IPS DF 4.7 (cell line): Measurements from ENCODE around the gene SH2D7.
"Not testable (repeated sequence)": the region's sequence is repeated elsewhere in the genome, so short reads cannot be mapped to it uniquely, and the experiment has no call there.

Experiments used
- DNase-seq: peaks from one replicate; pipeline ENCODE4 v3.0.0-alpha.2; 2013; ENCODE audit warnings: low spot score; ENCODE audit errors: extremely low read depth

The SH2D7 gene

DNA sequence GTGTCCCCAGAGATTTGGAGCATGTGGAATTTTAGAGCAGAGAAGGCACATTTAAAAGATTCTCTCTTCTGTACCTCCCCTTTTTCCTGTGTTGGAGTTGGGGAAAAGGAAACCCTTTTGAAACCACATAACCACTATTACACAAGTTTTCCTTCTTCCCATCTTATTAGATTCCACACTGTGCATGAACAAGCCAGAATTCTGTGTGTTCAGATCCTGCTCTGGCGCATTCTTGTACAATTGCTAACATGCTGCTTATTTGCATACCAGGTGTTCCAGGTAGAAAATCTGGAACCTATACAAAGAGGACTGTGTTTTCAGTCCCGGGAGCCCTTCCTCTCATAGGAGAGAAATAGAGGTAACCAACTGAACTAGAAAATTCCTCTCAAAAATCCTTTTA is 41.4 kb downstream of the SH2D7 start:
- DNase-seq: no peak

DNA sequence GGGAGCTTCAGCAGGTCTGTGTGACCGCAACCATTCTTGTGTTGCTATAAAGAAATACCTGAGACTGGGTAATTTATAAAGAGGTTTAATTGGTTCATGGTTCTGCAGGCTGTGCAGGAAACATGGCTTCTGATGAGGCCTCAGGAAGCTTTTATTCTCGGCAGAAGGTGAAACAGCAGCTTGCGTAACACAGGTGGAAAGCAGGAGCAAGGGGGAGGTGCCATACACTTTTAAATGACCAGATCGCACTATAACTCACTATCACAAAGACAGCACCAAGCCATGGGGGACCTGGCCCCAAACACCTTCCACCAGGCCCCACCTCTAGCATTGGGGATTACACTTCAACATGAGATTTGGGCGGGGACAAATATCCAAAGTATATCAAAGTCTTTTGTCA is 47.2 kb downstream of the SH2D7 start:
- no peak for DNase-seq

DNA sequence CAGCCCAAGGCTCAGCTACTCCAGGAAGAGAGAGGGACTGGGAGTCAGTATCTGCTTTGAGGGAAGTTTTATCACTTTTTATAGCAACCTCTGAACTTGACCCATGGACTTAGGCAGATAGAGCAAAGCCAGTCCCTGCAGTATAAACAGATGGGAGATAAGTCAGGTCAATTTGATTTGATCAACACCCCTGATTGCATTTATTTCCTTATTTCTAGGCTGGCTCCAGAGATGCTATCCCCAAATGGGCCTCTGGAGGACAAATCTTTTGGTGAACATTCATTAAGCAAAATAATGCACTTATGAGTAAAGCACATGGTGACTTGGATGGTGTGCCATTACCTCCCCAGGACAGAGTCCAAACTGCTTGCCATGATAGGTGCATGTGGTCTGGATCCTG is 47.9 kb downstream of the SH2D7 start:
- no peak for DNase-seq

DNA sequence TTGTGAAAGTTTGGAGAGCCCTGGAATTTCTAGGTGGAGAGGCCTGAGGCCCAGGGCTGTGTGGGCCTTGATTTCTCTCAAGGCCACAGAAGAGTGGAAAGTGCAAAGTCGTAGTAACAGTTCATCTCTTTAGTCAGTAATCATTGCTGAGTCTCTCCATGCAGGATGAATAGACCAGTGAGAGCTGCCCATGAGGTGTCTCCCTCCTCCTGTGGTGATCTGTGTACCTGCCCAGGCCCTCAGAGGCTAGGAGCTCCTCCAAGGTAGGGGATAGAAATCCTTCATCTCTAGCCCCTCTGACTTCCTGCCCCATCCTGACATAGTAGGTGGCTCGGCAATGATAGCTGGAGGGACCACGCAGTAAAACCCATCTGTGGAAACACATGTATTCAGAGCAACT is 50.0 kb downstream of the SH2D7 start:
- no peak for DNase-seq

DNA sequence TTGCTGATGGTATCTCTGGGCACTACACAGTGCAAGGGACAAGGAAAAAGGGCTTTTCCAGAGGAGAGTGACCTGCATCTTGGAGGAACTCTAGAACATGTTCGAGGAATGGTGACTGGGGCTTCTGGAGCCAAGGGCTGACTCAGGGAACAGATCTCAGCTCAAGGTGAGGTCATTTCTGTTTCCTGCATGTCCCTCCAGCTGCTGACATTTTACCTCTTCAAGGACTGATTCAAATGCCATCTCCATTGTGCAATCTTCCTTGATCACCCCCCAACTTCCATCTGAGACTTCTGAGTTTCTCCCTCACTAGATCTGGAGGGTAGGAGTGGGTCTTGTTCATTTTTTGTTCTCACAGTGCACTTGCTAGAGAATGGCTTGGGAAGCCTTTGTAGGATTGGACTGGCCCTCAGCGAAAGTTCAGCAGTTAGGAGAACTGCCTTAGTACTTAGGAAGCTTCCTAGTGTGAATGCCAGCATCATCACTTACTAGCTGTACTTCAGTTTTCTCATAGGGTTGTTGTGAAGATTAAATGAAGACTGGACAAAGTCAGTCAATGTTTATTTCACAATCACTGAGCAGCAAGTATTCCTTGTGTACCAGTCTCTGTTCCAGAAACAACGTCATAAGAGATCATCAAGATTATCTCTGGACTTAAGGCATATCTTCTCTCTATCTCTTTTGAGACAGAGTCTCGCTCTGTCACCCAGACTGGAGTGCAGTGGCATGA is 54.2 kb downstream of the SH2D7 start:
- no peak for DNase-seq

DNA sequence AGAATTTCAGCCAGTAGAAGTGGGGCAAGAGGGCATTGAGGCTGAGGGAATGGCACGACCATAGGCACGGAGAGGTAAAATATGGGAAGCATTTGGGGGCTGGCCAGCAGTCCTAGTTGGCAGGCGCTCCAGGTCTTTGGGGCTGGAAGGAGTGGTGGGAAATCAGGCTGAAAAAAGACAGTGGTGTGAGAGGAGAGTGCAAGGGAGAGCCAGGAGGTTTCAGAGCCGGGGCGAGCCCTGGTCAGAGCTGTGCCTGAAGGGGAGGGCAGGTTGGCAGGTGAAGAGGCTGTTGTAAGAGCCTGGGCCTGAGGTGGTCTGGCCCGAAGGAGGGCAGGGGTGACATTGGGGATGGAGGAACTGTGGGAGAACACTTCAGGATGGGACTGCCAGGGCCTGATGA is 55.2 kb downstream of the SH2D7 start:
- DNase-seq: no peak

DNA sequence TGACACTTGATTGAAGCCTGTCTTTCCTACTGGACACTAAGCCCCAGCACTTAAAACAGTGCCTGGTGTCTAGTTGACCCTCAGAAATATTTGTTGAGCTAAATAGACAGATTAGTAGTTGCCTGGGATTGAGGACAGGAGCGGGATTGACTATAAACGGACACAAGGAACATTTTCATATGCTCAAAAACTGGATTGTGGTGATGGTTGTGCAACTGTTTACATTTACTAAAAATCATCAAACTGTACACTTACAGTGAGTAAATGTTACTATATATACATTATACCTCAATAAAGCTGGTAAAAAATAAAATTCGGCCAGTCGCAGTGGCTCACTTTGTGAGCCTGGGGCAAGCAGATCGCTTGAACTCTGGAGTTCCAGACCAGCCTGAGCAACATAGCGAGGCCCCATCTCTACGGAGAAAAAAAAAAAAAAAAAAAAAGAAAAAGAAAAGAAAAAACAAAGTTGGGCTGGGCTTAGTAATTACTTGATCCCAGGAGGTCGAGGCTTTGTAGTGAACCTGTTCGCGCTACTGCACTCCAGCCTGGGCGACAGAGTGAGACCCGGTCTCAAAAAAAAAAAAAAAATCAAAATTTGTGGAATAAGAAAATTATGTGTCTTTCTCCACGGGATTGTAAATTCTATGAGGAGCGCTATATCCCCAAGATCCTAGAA is 56.2 kb downstream of the SH2D7 start:
- no peak for DNase-seq

DNA sequence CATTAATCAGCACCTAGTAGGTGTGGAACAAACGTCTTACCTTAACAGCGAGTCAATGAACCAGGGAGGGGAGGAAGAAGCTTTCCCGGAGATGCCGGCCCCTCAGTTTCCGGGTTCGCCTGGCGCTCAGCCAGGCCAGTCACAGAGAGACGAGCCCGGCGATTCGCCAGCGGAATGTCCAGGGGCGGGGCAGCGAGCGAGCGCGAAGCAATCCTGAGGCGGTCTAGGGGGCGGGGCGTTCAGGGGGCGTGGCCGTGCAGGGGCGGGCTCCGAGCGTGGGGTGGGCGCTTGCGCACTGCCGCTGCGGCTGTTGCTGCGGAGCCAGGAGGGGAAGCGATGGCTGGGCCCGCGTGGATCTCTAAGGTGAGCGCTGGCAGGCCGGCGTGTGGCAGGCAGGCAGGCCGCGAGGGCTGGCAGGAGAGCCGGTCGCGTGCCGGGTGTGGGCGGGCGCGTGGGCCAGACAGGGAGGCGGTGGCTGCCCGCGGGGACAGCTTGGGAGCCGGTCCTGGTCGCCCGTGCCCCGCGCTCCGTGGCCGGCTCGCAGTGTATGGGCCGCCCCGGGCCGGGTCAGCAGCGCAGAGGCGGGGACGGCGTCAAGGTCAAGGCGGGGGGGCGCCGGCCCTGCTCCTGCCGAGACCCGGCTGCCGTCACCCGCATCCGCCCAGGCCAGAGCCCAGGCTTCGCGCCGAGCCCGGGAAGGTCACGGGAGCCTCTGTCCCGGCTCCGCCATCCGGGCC is 56.9 kb downstream of the SH2D7 start, which contains the start of gene IDH3A:
TSS of gene IDH3A (plus strand) at position 295 of the 737 bp plus-strand sequence. CDS start at position 337, 42 bp downstream.
- DNase-seq: no peak

DNA sequence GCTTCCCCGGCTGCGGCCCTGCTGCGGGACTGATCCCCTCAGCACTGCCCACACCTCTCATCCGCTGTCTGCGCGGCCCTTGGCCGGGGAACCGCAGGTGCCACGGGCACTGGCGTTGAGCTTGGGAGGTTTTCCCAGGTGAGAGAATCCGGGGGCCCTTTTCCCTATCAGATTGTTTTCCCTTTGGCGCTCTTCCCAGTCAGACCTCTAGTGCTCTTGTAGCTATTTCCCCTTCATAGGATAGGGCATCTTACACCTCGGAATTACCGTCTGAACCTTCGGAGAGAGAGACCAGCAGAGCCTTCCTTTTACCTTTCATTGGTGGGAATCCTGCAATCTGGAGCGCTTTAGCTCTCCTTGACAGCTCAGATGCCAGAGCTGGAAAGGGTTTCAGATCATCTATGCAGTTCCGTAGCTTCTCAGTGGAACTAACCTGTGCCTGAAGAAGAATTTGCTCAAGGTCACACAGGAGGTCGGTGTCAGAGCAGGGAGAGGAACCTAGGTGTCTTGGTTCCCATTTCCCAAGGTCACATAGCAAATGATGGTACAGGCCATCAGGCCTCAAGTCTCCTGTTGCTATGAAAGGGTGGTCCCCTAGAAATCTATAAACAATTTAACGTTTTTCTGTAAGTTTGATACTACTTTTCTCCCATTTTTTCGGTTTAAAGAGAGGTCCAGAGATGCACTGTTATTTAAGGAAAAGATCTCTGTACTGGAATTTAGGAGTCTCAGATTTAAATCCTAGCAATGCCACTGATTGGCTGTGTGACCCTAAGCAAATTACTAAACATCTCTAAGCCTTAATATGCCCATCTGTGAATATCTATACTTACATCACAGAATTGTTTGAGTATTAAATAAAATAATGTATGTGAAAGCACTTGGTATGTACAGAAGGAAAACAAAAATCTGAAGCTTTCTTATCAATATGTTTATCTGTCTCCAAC is 57.7 kb downstream of the SH2D7 start:
- no peak for DNase-seq

DNA sequence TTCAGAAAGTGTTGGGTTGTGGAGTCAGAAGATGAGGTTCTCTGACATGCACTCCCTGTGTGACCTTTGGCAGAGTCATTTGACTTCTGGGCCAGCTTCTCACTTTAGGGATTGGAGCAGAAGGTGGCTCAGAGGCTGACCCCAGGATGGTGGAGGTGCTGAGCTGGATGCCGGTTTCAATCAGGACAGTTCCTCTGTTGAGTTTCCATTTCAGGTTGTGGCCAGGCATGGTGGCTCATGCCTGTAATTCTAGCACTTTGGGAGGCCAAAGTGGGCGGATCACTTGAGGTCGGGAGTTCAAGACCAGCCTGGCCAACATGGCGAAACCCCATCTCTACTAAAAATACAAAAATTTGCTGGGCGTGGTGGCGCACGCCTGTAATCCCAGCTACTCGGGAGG is 58.7 kb downstream of the SH2D7 start:
- not testable (repeated sequence) for DNase-seq
